K562 (cell line): Measurements from ENCODE around the gene NLK. TPM values are rescaled to one million over a fixed set of nuclear protein-coding genes. Genes with fewer than 3 reads are reported as not detected.

Experiments used
- ATAC-seq: fragments of 200-7000 bp; cut with Tn5 transposase; 3 replicates; pipeline ENCODE4 v1.9.1; 2020; ENCODE audit warnings: moderate library complexity
- BruUV-seq: library from RNA; stranded (reverse); fragments of 400-500 nt; replicated peaks from 2 replicates; lab custom pipeline; 2021; lab: Mats Ljungman, UMichigan
- CTCF ChIA-PET: fragments of 300-600 bp; formaldehyde crosslinking; extraction: SDS; loops from one replicate; lab custom pipeline; 2021; ENCODE audit warnings: low intra/inter-chr PET ratio; lab: Yijun Ruan, JAX
- POLR2A ChIA-PET: fragments of 300-600, 350-650 bp; sonication (Branson Sonifier 250); formaldehyde crosslinking; extraction: SDS; loops from one replicate; lab custom pipeline; 2021; ENCODE audit warnings: antibody characterized with exemption, inconsistent platforms; lab: Yijun Ruan, JAX
- DNase-seq, 4 experiments: peaks; one replicate each; pipeline versions ENCODE4 v3.0.0 to v3.0.0-alpha.2; 2011 to 2018; ENCODE audit warnings: low spot score in 3 of 4, mixed read lengths in 3 of 4; ENCODE audit errors: extremely low read depth in 1 of 4
- FAIRE-seq: peaks from 2 replicates; lab custom pipeline; 2011; peaks lifted over from hg19 to GRCh38; lab: Jason Lieb, UNC
- H2AFZ ChIP-seq: 2 replicates; pipeline ENCODE4 v1.6.0; 2011; ENCODE audit warnings: low read depth, low read length, control low read depth, inconsistent platforms
- H3K27ac ChIP-seq: fragments of 200-600 bp; 3 replicates; pipeline ENCODE4 v1.8.0; 2011; ENCODE audit warnings: low read depth, mild to moderate bottlenecking, control low read depth, inconsistent platforms, low read length, moderate library complexity, mixed read lengths; ENCODE audit errors: extremely low read depth
- H3K27me3 ChIP-seq, 2 experiments: fragments of 300-600 bp in 1 of 2; 2 replicates in 1 of 2; 3 replicates in 1 of 2; pipeline versions ENCODE4 v1.6.0 to v1.8.0; 2011; ENCODE audit warnings: inconsistent platforms in 2 of 2, low read length in 2 of 2, mild to moderate bottlenecking in 1 of 2, mixed read lengths in 1 of 2, moderate library complexity in 1 of 2; ENCODE audit not compliant: control insufficient read depth in 2 of 2, insufficient read depth in 2 of 2
- H3K36me3 ChIP-seq: fragments of 300-600 bp; 3 replicates; pipeline ENCODE4 v1.8.0; 2011; ENCODE audit warnings: mild to moderate bottlenecking, low read length, inconsistent platforms; ENCODE audit not compliant: control insufficient read depth, insufficient read depth
- H3K4me1 ChIP-seq, 2 experiments: fragments of 200-600 bp in 1 of 2; replicated peaks in 1 of 2; 2 replicates in 1 of 2; 3 replicates in 1 of 2; pipeline versions ENCODE4 v1.5.1 to v1.8.0; 2011; ENCODE audit warnings: inconsistent platforms in 2 of 2, low read length in 2 of 2, mild to moderate bottlenecking in 1 of 2, mixed read lengths in 1 of 2, moderate library complexity in 1 of 2; ENCODE audit not compliant: control insufficient read depth in 2 of 2, insufficient read depth in 2 of 2
- H3K4me2 ChIP-seq: 2 replicates; pipeline ENCODE4 v1.6.1; 2011; ENCODE audit warnings: low read length, control low read depth, inconsistent platforms, mixed read lengths; ENCODE audit not compliant: insufficient read depth
- H3K4me3 ChIP-seq: fragments of 200-600 bp; sonication (generic), shearing (Covaris generic); 2 replicates; pipeline ENCODE4 v1.5.1; 2016; ENCODE audit warnings: control low read depth, inconsistent platforms
- H3K79me2 ChIP-seq: fragments of 200-600 bp; 3 replicates; pipeline ENCODE4 v1.8.0; 2011; ENCODE audit warnings: low read length, inconsistent platforms; ENCODE audit not compliant: control insufficient read depth, insufficient read depth
- H3K9ac ChIP-seq, 2 experiments: 2 replicates each; pipeline versions ENCODE4 v1.6.0 to v1.6.1; 2011; ENCODE audit warnings: low read depth in 2 of 2, low read length in 2 of 2, control low read depth in 1 of 2, inconsistent platforms in 1 of 2, mild to moderate bottlenecking in 1 of 2, mixed read lengths in 1 of 2; ENCODE audit not compliant: insufficient read depth in 1 of 2
- H3K9me1 ChIP-seq: one replicate; pipeline ENCODE4 v1.6.0; 2011; ENCODE audit warnings: inconsistent platforms, mild to moderate bottlenecking, low read length, moderate library complexity; ENCODE audit not compliant: control insufficient read depth, insufficient read depth
- H3K9me3 ChIP-seq: replicated peaks from 2 replicates; pipeline ENCODE4 v1.5.1; 2011; ENCODE audit warnings: low read depth, low read length, inconsistent platforms; ENCODE audit not compliant: control insufficient read depth, insufficient read depth
- H4K20me1 ChIP-seq: replicated peaks from 2 replicates; pipeline ENCODE4 v1.6.1; 2011; ENCODE audit warnings: low read length, inconsistent platforms, mixed read lengths; ENCODE audit not compliant: control insufficient read depth, insufficient read depth
- ATF4 ChIP-seq: fragments of 450-650 bp; formaldehyde crosslinking; IDR thresholded peaks from 2 replicates; pipeline ENCODE4 v1.4.0; 2022; ENCODE audit warnings: mild to moderate bottlenecking, moderate library complexity
- CBX2 ChIP-seq: fragments of 200-600 bp; sonication (generic); IDR thresholded peaks from one replicate; pipeline ENCODE4 v1.6.1; 2012; ENCODE audit warnings: mild to moderate bottlenecking, low read length, inconsistent platforms; ENCODE audit not compliant: insufficient read depth, poor library complexity, severe bottlenecking
- KLF1 ChIP-seq: fragments of 450-650 bp; IDR thresholded peaks from 2 replicates; pipeline ENCODE4 v1.6.1; 2016; ENCODE audit warnings: missing genetic modification characterization, missing compliant biosample characterization
- MAFK ChIP-seq: IDR thresholded peaks from 2 replicates; pipeline ENCODE4 v1.6.1; 2011; ENCODE audit warnings: low read length, improper control_type of control experiment
- MCM5 ChIP-seq: fragments of 450-650 bp; IDR thresholded peaks from 2 replicates; pipeline ENCODE4 v1.6.1; 2016; ENCODE audit warnings: low read depth
- MEIS2 ChIP-seq: fragments of 450-650 bp; IDR thresholded peaks from 2 replicates; pipeline ENCODE4 v1.6.1; 2014; ENCODE audit warnings: mild to moderate bottlenecking; ENCODE audit not compliant: partially characterized antibody
- PML ChIP-seq: IDR thresholded peaks from 2 replicates; pipeline ENCODE4 v1.6.1; 2012; ENCODE audit warnings: low read length, inconsistent platforms
- SNRNP70 ChIP-seq: fragments of 200-400 bp; formaldehyde crosslinking; optimal IDR thresholded peaks from 2 replicates; pipeline ENCODE3; 2017; ENCODE audit warnings: low read depth, low read length
- ZNF444 ChIP-seq: fragments of 250-450 bp; sonication (Bioruptor Pico); IDR thresholded peaks from 2 replicates; pipeline ENCODE4 v1.4.0; 2020; ENCODE audit warnings: mild to moderate bottlenecking, moderate library complexity
- WGBS: fragments of 100-300 bp; shearing (Covaris generic); methylation state at CpG from one replicate; pipeline ENCODE4 v1.1.6; 2016; ENCODE audit warnings: low coverage, mixed read lengths; ENCODE audit not compliant: insufficient coverage; ENCODE audit errors: missing lambda C conversion rate; 5-methylcytosine and 5-hydroxymethylcytosine counted together
- in situ Hi-C: fragments of 300-500 bp; cut with MboI; formaldehyde crosslinking; loops from 4 replicates; pipeline ENCODE4 v1.15.0; 2018; ENCODE audit warnings: inconsistent platforms, mixed read lengths
- intact Hi-C: fragments of 100-400 bp; cut with micrococcal nuclease; formaldehyde crosslinking; loops from 2 replicates; pipeline ENCODE4 v1.14.2; 2022
- polyA plus RNA-seq, 8 experiments: library from polyadenylated mRNA; depleted of rRNA in 4 of 8; stranded (reverse) in 5 of 8; unstranded in 3 of 8; fragments of >200 nt; fragmentation: Nextera tagmentation in 2 of 8; fragmentation: Illumina TruSeq in 1 of 8; extraction: Ambion mirVana in 2 of 8; extraction: Trizol in 1 of 8; gene quantifications; 2 replicates each; pipeline versions ENCODE4 v1.2.1 to v1.2.3, GENCODE V29; 2011 to 2014; ENCODE audit warnings: inconsistent platforms in 1 of 8, missing spikeins in 1 of 8
- total RNA-seq, 7 experiments: library from RNA; depleted of rRNA in 6 of 7; stranded (reverse); fragments of >200 nt in 6 of 7; fragmentation: Illumina TruSeq in 2 of 7; extraction: Trizol in 2 of 7; gene quantifications; 2 replicates each; pipeline versions ENCODE4 v1.2.1 to v1.2.3, GENCODE V29; 2011 to 2021; ENCODE audit warnings: low replicate concordance in 1 of 7

Gene NLK
- total and polyA plus RNA-seq, 9 of the 15 experiments (the other 6 are each of a cell fraction or from before 2014, with no cell fraction given) = 10.9 to 59.6 (median 26.7) TPM

GRCh38 chr17:28145348-28145747 lies 102.9 kb downstream of the NLK start:
- ATAC-seq (no peak), DNase-seq (no peak), FAIRE-seq (no peak)
- CTCF ChIA-PET = interaction anchor here (0.6 kb wide), 1 partner anchor 262 kb away, joined by 3 read pairs; no protein-coding TSS in a partner anchor
- Histone ChIP-seq H3K27ac (no peak overlapping the region), H2AFZ (no peak overlapping the region), H3K36me3 (peaks cover 20% of the 10 kb centered on the region; the same call in 2 of the 3 replicates), H3K4me2 (no peak overlapping the region), H3K4me3 (no peak overlapping the region), H3K4me1 (no peaks in the 10 kb centered on the region), H3K9me1 (no peaks in the 10 kb centered on the region), H3K9ac (no peak overlapping the region), H3K9me3 (no peaks in the 10 kb centered on the region), H3K79me2 (no peaks in the 10 kb centered on the region), H4K20me1 (no peaks in the 10 kb centered on the region), H3K27me3 (no peaks in the 10 kb centered on the region)
- POLR2A ChIA-PET = interaction anchor here (0.6 to 1.2 kb wide), 2 partner anchors 10 to 40 kb away, joined by 3 to 5 read pairs; no protein-coding TSS in a partner anchor
- WGBS = 88% methylated on average over 2 of the region's 2 CpGs
- in situ Hi-C loops = no loop called here
- no TSS peak for BruUV-seq
- no peak for TF ChIP-seq MAFK
- intact Hi-C loops = no loop called here

- Histone ChIP-seq H3K4me2 (no peak overlapping the region), H3K9me3 (no peaks in the 10 kb centered on the region), H3K79me2 (no peaks in the 10 kb centered on the region), H2AFZ (no peak overlapping the region), H3K27me3 (no peaks in the 10 kb centered on the region), H3K9me1 (no peaks in the 10 kb centered on the region), H3K36me3 (peaks cover 15% of the 10 kb centered on the region; the same call in 2 of the 3 replicates), H3K4me1 (no peaks in the 10 kb centered on the region), H4K20me1 (0 out of 2 replicates have a peak, but pooled peaks cover 4% of the 10 kb centered on the region), H3K27ac (no peak overlapping the region)
- CTCF ChIA-PET = no interaction called here
- intact Hi-C loops = no loop called here
- DNase-seq = no peak
- no peak for FAIRE-seq
- no peak for ATAC-seq
- no TSS peak for BruUV-seq
- TF ChIP-seq CBX2 (no peak), KLF1 (tag) (no peak), SNRNP70 (no peak), ATF4 (CRISPR knock-in tag) (no peak), PML (no peak), MCM5 (no peak), MEIS2 (peak; percentile 16), ZNF444 (no peak)
- TF ChIP-seq, all 486 proteins: peak for 1
- POLR2A ChIA-PET = interaction anchor here (0.7 kb wide), 1 partner anchor 97 kb away, joined by 4 read pairs; no protein-coding TSS in a partner anchor
- in situ Hi-C loops = no loop called here
- H3K9ac ChIP-seq = no peak overlapping the region
- no peak overlapping the region for H3K4me3 ChIP-seq
Measured at GRCh38 chr17:28147017-28147416, 104.5 kb downstream of the NLK start.
